IgD-negative memory B cell (primary cell): ENCODE data around the gene ZFYVE1. TPM values are rescaled to one million over a fixed set of nuclear protein-coding genes. Genes with fewer than 3 reads are reported as not detected.

Experiments used
- H3K27ac Mint-ChIP-seq, 3 donors: one replicate each; pipeline ENCODE4 v1.8.0; 2020 to 2022; ENCODE audit warnings: mild to moderate bottlenecking in 3 of 3, mixed read lengths in 3 of 3, moderate library complexity in 1 of 3
- H3K27me3 Mint-ChIP-seq: one replicate; pipeline ENCODE4 v1.8.0; 2021; ENCODE audit warnings: mixed read lengths
- H3K36me3 Mint-ChIP-seq: one replicate; pipeline ENCODE4 v1.8.0; 2020; ENCODE audit warnings: mild to moderate bottlenecking, mixed read lengths
- H3K4me1 Mint-ChIP-seq, 3 donors: one replicate each; pipeline ENCODE4 v1.8.0; 2020 to 2022; ENCODE audit warnings: mixed read lengths in 3 of 3, mild to moderate bottlenecking in 1 of 3
- H3K4me3 Mint-ChIP-seq, 4 donors: one replicate each; pipeline ENCODE4 v1.8.0; 2020 to 2022; ENCODE audit warnings: mild to moderate bottlenecking in 4 of 4, mixed read lengths in 4 of 4, moderate library complexity in 3 of 4
- H3K9me3 Mint-ChIP-seq, 3 donors: one replicate each; pipeline ENCODE4 v1.8.0; 2020 to 2021; ENCODE audit warnings: mixed read lengths in 3 of 3, mild to moderate bottlenecking in 1 of 3
- polyA plus RNA-seq: library from polyadenylated mRNA; unstranded; fragments of 300-500 nt; fragmentation: Illumina TruSeq; gene quantifications from one replicate; pipeline ENCODE4 v1.2.3, GENCODE V29; 2021

Gene ZFYVE1
- polyA plus RNA-seq, 1 donor from 2014 or later: 7.5 TPM

GRCh38 chr14:72925815-72926291 lies 101.1 kb downstream of the ZFYVE1 start:
- Mint-ChIP-seq H3K9me3 (no peaks in the 10 kb centered on the region), H3K27me3 (peaks cover 4% of the 10 kb centered on the region), H3K4me1 (peaks cover 8 to 10% (median 9%) of the 10 kb centered on the region in 3 donors), H3K27ac (peak overlapping the region; percentile 92 to 97 (median 94)), H3K36me3 (peaks cover 2% of the 10 kb centered on the region), H3K4me3 (peak overlapping the region; percentile 92 to 99 (median 94))

- Mint-ChIP-seq H3K36me3 (no peaks in the 10 kb centered on the region), H3K27me3 (peaks cover 4% of the 10 kb centered on the region), H3K4me3 (peak overlapping the region; percentile 92 to 99 (median 94)), H3K27ac (peak overlapping the region in 2 of 3 donors; percentile 93 to 94), H3K4me1 (peaks cover 6 to 10% (median 8%) of the 10 kb centered on the region in 3 donors), H3K9me3 (no peaks in the 10 kb centered on the region)
These were observed 101.6 kb downstream of the ZFYVE1 start for GRCh38 chr14:72925171-72925759.

GRCh38 chr14:72924337-72924736 lies 102.6 kb downstream of the ZFYVE1 start:
- Mint-ChIP-seq H3K27ac (peak overlapping the region in 1 of 3 donors; percentile 25), H3K4me1 (peaks cover 6 to 10% (median 8%) of the 10 kb centered on the region in 3 donors), H3K27me3 (peaks cover 8% of the 10 kb centered on the region), H3K36me3 (no peaks in the 10 kb centered on the region), H3K9me3 (no peaks in the 10 kb centered on the region), H3K4me3 (peak overlapping the region in 1 of 4 donors; percentile 39)

- H3K4me1 Mint-ChIP-seq: peaks cover 3 to 4% (median 3%) of the 10 kb centered on the region in 3 donors
- no peak overlapping the region for H3K4me3 Mint-ChIP-seq
These were observed 105.5 kb downstream of the ZFYVE1 start for GRCh38 chr14:72921396-72921795.

GRCh38 chr14:72920008-72920407 lies 106.9 kb downstream of the ZFYVE1 start:
- Mint-ChIP-seq H3K27me3 (peaks cover 4% of the 10 kb centered on the region), H3K27ac (no peak overlapping the region), H3K4me1 (peaks cover 0 to 3% (median 0%) of the 10 kb centered on the region in 3 donors), H3K4me3 (no peak overlapping the region), H3K9me3 (no peaks in the 10 kb centered on the region), H3K36me3 (no peaks in the 10 kb centered on the region)

More at GRCh38 chr14:72921396-72921795, 105.5 kb downstream of the ZFYVE1 start:
- Mint-ChIP-seq H3K36me3 (no peaks in the 10 kb centered on the region), H3K27ac (no peak overlapping the region), H3K9me3 (no peaks in the 10 kb centered on the region), H3K27me3 (peaks cover 8% of the 10 kb centered on the region)

Other genes starting within 250 kb of the ZFYVE1 start
- gene DPF3, start 133.0 kb downstream of the ZFYVE1 start, polyA plus RNA-seq: 6.0 TPM
- gene DCAF4, start 100.6 kb downstream of the ZFYVE1 start, polyA plus RNA-seq: 21.0 TPM
- 61.3 TPM for gene RBM25, start 31.4 kb upstream of the ZFYVE1 start, polyA plus RNA-seq
- gene PSEN1, start 109.4 kb upstream of the ZFYVE1 start, polyA plus RNA-seq: 35.3 TPM
- gene PAPLN, start 210.4 kb upstream of the ZFYVE1 start, polyA plus RNA-seq: 0.55 TPM